Cardiac septum (tissue), 1 donor: ENCODE measurements around the gene HMX3. TPM values are rescaled to one million over a fixed set of nuclear protein-coding genes. Genes with fewer than 3 reads are reported as not detected.
A peak's percentile ranks its signal among the peaks of the same experiment; 100 is the strongest.

Source experiments
- DNase-seq: peaks from one replicate; pipeline ENCODE4 v3.0.0-alpha.2; 2020; ENCODE audit warnings: low spot score
- intact Hi-C: fragments of 100-400 bp; cut with DNase I; formaldehyde crosslinking; loops from one replicate; pipeline ENCODE4 v1.14.0; 2022
- total RNA-seq: library from RNA; stranded (reverse); fragmentation: NEBNext Ultra II Directional; extraction: Animal tissue kit (Norgen Biotek cat#: 25700); gene quantifications from one replicate; pipeline ENCODE4 v1.2.1, GENCODE V29; 2021
- donor health status: DM: no; HTN: no; CAD: no.

Gene HMX3
- total RNA-seq, 1 donor from 2014 or later: not detected

DNA sequence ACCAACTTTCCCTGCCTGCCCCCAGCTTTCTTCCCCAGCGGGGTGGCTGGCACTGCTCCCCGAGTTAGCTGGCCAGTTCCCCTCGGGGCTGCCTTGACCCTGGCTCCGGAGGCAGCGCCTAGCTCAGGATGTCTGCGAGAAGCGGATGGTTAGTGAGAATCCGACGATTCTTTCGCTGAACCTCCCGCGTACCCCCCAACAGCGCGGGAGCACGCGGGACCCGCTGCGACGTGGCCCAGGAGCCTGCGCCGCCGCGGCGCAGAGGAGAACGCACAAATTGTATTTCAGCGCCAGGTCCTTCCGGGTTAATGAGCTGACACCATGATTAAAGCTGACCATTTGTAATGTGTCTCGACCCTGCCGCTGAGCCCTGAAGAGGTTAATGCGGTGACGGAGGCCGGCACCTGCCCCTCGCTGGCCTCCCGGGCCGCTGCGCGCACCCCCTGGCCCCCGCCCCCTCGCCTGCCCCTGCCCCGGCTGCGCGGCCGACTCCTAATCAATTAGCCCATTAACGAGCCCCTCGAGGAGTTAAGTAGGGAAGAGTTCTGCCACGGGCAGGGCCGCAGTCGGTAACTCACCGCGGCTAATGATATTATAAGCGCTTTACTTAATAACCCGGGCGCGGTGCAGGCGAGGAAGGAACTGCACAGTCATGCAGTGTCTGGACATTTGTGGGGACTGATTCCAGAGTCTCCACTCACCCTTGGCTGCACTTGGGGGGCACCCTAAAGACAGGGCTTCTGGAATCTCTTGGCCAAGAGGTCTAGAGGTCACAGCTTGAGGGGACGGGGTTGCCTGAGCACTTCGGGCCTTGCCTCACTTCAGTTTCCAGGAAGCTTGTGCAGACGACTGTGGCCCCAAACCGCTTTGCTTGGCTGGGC, 10.5 kb downstream of the HMX3 start:
- intact Hi-C loops: no loop called here
- DNase-seq: no peak

DNA sequence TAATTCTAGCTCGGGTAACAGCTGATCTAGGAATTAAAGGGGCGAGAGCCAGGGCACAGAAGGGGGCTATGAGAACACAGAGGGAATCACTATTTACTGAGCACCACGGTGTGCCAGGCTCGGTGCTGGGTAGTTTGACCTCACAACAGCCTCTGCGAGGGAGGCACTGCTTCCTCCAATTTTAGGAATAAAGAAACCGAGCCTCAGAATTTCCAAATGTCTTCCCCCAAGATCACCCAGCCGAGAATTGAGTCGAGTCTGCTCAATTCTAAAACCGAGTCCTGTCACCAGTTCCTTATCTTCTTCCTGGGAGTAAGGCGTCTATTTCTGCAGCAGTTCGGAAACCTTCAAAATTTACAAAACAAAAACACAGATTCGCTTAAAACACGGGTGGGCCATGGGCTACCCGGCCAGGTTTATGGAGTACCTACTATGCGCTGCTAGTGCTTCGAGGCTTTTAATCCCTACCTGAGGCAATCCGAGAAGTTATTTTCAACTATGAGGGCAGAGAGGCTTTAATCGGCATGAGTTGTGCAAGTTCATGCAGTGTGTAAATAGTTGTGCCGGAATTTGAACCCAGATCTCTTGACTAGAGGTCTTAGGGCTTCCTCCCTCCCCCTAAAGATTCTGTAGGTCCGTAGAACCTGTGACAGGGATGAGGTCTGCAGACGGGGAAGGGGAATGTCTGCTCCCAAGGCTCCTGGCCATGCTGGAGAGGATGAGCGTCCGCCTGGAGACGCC, 11.3 kb downstream of the HMX3 start:
- DNase-seq: no peak
- intact Hi-C loops: no loop called here

DNA sequence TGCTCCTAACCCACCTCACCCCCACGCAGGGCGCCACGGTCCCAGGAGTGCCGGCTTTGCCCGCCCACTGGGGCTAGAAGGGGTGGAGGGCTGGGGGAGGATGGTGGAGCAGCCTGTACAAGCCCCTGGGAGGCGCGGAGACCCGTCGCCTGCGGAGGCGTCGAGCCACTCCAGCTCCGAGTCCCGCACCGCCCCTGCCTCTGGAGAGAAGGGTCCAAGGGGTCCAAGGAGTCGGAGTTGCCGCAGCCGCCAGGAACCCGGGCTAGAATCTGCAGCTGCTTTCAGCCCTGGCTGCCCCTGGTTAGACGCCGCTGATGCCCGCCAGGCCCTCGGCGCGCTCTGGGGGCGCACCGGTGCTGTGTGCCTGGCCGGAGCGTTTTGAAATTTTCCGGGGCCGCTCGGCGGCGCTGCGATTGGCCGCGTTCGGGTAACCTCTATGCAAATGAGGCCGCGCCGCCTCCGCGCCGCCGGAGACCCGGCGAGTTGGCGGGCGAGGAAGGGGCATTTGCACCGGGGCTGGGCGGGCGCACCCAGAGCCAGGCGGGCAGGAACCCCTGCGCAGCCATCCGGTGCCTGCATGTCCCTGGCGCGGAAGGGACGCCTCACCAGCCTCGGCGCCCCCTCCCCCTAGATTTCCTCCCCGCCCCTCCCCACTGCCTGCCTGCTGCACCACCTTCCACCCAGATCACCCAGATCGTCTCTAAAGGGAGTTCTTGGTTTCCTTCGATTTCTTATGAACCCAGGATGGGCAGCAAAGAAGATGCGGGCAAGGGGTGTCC, 12.1 kb downstream of the HMX3 start, which contains the start of gene HMX2:
HMX2 (plus strand) TSS at position 502 of the 779 bp plus-strand sequence; CDS start at position 745, 243 bp downstream.
- intact Hi-C loops: no loop called here

DNA sequence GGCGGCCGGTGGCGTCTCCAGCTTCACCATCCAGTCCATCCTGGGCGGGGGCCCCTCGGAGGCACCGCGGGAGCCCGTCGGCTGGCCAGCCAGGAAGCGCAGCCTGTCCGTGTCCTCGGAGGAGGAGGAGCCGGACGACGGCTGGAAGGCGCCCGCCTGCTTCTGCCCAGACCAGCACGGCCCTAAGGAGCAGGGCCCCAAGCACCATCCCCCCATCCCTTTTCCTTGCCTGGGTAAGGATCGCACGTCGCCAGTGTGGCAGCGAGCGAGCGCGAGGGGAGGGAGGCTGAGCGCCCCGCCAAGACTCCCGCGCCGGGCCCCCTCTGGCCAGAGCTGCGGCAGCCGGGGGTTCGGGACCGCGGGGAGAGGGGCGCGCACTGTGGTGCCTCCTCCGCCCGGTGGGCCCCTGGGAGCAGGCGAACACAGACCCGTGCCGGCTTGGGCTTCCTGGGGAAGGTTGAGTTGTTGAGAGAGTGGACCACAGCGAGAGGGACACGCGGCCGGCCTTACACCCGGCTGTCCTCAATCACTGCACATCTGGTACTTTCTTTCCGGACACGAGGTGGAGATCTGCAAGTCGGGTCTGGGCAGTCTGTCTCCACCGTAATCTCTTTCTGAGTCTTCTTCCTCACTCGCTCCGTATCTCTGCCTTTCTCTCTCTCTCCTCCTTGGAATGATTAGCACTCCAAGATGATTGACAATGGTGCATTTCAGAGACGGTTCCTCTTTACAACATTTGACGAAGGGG, 12.8 kb downstream of the HMX3 start:
- no peak for DNase-seq
- intact Hi-C loops: no loop called here

More for the DNA sequence above, 12.1 kb downstream of the HMX3 start, which contains the start of gene HMX2:
- no peak for DNase-seq

DNA sequence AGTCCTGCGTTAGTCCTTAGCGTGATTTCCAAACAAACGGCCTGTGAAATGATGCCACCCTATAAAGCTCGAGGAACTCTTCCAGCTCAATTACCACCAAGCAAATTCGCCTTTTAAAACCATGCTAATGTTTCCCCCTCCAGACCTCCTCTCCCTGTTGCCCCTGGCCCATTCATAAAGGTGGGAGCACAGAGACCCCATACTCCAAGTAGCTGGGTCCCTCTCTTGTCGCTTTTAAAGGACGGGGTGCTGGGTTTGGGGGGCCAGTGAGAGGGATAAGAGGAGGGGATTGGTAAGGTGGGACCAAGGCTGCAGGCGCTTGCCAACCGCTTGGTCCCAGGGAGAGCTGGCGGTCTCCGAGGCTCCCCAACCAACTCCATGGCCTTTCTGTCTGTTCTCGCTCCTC, 13.4 kb downstream of the HMX3 start:
- no peak for DNase-seq
- intact Hi-C loops: no loop called here

DNA sequence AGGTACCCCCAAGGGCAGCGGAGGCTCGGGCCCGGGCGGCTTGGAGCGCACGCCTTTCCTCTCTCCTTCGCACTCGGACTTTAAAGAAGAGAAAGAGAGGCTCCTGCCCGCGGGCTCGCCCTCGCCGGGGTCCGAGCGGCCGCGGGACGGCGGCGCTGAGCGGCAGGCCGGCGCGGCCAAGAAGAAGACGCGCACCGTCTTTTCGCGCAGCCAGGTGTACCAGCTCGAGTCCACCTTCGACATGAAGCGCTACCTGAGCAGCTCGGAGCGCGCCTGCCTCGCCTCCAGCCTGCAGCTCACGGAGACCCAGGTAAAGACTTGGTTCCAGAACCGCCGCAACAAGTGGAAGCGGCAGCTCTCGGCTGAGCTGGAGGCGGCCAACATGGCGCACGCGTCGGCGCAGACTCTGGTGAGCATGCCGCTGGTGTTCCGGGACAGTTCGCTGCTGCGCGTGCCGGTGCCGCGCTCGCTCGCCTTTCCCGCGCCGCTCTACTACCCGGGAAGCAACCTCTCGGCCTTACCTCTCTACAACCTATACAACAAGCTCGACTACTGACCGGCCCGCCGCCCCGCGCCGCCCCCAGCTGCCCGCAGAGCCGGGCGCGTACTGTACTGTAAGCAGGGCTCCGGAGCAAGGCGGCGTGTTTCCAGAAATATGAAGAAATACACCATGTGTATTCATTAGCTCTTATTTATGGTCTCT, 13.9 kb downstream of the HMX3 start:
- DNase-seq: no peak
- intact Hi-C loops: loop anchor here (5.0 to 10.0 kb wide), 2 partner anchors 142 to 1265 kb away; partner anchors contain the start of genes ACADSB, IKZF5 and OAT

DNA sequence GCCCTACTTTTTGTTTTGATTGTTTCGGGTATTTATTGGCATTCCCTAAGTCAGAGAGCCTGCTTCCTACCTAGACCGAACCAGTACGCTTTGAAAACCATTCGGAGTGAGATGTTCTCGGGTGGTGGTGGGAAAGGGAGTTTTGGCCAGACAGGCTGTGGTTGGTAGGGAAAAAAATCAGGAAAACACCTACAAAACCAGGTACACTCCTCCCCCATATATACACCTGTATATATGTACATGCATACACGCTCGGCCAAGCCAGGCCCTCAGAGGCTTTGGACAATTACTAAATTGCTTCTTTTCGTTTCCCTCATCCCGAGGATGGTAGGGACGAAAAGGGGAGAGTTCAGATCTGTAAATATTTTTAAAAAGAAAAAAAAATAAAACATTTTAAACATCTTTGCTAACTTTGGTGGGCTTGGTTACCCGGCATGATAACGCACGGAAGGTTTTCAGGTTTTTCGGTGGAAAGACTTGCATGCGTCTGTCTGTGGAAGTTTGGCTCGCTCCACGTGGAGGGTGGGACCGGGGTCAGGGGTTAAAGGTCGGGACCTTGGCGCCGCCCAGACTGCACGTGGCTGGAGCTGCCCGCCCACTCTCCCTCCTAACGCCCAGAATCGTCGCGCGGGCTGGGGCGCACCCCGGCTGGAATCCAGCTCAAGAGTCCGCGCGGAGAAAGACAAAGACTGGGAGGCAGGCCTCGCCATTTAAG, 14.7 kb downstream of the HMX3 start:
- intact Hi-C loops: loop anchor here (5.0 to 10.0 kb wide), 2 partner anchors 143 to 1264 kb away; partner anchors contain the start of genes ACADSB, IKZF5 and OAT
- no peak for DNase-seq

DNA sequence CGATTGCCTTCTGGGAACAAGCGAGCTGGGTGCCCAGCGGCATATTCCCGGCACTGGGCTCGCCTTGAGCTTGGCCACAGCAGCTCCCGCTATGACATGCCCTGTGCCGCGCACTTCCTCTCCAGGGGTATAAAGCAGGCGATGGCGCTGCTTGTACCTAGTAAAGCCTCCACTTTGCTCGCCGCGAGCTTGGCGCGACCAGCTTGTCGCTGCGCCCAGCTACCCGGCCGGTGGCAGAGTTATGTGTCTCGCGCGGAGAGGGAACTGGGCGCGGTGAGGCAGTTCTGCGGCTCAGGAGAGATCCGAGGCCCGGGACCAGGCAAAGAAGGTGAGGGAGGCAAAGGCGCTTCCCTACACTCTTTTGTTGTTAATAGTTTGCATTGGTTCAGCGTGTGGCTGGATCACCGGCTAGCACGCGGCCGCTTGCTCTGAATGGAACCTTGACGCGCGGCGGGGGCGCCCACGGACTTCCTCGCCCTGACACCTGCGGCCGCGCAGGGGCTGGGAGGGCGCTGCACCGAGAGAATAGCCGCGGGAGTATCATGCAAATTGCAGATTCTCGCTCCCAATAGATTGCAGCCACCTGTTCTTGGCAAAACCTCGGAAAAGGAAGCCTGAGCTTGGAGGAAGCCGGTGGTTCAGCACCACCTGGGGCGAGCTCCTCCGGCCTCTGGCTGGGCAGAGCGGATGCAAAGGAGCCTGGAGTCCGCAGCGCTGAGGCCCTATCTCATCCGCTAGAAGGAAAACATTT, 15.4 kb downstream of the HMX3 start:
- no peak for DNase-seq
- intact Hi-C loops: loop anchor here (5.0 to 10.0 kb wide), 2 partner anchors 144 to 1264 kb away; partner anchors contain the start of genes ACADSB, IKZF5 and OAT

DNA sequence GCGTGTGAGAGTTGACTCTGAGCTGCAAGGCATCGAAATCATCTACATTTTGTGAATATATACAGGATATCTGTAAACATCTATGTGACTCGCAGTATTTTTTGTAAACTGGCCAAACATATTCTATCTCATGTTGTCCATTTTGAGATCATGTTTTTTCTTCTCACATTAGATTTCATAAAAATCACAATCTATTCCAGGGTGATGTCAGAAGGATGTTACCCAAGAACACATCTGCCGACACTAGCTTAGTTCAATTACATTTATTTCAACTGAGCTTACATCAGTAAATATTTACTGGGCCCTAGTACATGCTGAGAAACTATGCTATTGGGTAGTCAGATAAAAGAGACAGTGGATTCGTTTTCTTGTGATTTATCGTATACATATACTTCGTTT, 16.0 kb downstream of the HMX3 start:
- DNase-seq: no peak
- intact Hi-C loops: loop anchor here (5.0 to 10.0 kb wide), 2 partner anchors 144 to 1263 kb away; partner anchors contain the start of genes ACADSB, IKZF5 and OAT

DNA sequence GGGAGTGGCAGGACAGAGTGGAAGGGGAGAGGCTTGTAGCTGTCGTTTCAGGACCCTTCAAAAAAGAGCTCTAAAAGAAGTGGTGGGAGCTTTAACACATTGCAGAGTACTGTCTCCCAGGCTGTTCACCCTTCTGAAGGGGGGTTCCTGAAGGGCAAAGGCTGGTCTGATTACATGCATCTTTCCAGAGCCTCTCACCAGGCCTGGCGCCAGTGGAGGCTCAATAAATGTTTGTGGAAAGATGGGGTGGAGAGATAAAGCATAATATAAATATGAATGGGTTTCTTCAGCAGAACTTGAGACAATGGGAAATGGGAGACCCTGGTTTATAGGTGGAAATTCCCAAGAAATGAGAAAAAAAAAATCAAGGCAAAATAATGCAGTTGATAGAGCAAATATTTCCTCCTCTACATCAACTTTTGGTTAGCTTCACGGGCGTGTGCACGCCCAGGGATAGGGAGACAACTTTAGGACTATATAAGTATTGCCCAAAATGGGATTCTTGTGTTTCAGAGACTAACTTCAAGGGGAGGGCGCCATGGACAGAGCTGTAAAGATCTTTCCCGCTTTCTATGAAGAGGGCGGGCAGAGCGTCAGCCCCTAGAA, 17.8 kb downstream of the HMX3 start:
- intact Hi-C loops: loop anchor here (5.0 to 10.0 kb wide), 2 partner anchors 146 to 1261 kb away; partner anchors contain the start of genes ACADSB, IKZF5 and OAT
- DNase-seq: no peak

DNA sequence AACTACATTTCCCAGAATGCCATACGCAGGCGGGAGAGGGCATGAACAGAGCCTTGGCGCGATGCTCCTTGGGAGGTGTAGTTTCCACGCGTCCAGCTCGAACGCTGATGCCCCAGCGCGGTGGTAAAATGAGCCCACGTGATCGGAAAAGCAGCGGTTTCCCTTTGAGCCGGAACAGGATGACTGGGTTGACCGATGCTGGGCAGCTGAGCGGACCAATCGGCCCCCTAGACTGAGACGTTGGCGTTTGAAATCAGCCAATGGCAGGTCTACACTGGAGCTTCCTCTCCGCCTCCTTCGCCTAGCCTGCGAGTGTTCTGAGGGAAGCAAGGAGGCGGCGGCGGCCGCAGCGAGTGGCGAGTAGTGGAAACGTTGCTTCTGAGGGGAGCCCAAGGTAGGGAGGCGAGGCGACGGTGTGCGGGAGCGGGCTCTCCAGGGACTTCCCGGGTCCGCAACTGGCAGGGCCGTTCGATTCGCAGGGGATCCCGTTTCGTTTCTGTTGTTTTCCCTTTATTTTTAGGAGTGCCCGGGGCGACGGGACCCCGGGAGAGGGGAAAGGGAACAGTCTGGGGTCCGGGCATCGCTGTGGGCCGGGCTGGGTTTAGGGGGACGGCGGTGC, 18.4 kb downstream of the HMX3 start, which contains the start of gene BUB3:
BUB3 (plus strand) TSS at position 311 of the 619 bp plus-strand sequence. CDS start 516 bp downstream, outside the sequence.
- DNase-seq: peak; percentile 99
- intact Hi-C loops: loop anchor here (5.0 to 10.0 kb wide), 2 partner anchors 147 to 1261 kb away; partner anchors contain the start of genes ACADSB, IKZF5 and OAT

DNA sequence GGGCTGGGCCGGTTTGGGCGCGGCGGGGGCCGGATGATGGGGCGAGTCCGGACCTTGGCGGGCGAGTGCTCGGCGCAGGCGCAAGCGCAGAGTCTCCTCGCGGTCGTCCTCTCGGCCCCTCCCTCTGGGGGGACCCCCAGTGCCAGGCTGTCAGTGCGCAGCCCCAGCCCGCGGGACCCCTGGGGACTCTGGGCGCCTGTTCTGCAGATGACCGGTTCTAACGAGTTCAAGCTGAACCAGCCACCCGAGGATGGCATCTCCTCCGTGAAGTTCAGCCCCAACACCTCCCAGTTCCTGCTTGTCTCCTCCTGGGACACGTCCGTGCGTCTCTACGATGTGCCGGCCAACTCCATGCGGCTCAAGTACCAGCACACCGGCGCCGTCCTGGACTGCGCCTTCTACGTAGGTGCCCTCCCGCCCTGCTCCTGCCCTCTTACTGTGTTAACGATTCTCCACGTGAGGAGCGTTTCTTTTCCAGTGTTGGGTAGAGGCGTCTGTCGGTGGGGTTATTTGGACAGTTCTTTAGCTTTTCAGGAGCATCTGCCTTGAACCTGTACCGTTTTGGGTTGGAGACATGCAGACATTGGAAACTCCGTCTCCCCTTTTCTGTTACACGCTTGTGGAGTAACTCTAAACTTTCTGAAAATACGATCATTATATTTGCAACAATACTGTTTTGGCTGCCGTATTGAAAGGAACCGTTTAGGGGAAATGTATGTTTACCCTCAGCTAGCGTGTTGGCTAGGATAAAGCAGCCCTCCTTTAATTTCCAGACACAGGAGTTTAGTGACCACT, 19.1 kb downstream of the HMX3 start:
- DNase-seq: no peak
- intact Hi-C loops: loop anchor here (5.0 to 10.0 kb wide), 2 partner anchors 148 to 1260 kb away; partner anchors contain the start of genes ACADSB, IKZF5 and OAT

DNA sequence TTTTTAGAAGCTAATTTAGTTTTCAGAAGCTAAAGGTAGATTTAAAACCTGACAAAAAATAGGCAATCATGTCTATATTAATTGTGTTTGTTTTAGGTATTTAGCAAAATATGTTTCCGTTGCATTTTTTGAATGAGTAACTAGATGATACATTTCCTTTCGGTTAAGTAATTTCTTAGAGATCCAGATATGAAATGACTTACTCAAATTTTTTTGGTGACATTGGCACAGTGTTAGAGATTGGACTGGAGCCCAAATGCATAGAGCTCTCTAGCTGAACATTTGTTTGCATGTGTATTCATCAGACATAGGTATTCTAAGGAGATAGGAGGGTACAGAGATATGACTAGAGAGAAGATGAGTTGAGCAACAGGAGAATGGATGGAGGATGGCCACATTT, 20.3 kb downstream of the HMX3 start:
- DNase-seq: no peak
- intact Hi-C loops: loop anchor here (10.0 kb wide), 1 partner anchor 1259 kb away; the partner anchor contains the start of gene OAT

DNA sequence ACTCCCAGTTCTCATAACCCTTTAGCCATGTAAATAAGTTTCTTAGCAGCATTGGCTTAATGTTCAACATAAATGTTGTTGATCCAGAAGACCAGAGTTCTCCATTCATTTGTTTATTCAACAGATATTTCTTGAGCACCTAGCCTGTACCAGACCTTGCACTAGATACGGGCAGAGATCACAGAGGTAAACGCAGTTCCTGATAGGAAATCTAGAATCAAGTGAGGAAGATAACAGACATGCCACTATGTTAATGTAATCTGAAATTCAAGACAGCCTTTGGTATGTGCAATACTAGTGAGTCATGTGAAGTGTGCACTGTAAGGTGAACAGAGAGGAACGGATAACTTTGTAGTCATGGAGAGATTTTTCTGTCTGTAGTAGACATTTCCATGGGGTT, 21.4 kb downstream of the HMX3 start:
- intact Hi-C loops: loop anchor here (10.0 kb wide), 1 partner anchor 1258 kb away; the partner anchor contains the start of gene OAT

More for the DNA sequence above, 21.4 kb downstream of the HMX3 start:
- DNase-seq: no peak
